Astrocyte (in vitro differentiated cells and primary cell): Measurements from ENCODE around the gene LRRC17.

Experiments used
- CTCF ChIP-seq: IDR thresholded peaks from 2 replicates; pipeline ENCODE4 v1.5.1; 2011; ENCODE audit warnings: low read depth, mild to moderate bottlenecking, inconsistent platforms, low read length, moderate library complexity; ENCODE audit not compliant: insufficient read depth
- EZH2 ChIP-seq: IDR thresholded peaks from 2 replicates; pipeline ENCODE4 v1.6.1; 2012; ENCODE audit warnings: mild to moderate bottlenecking, low read length, inconsistent platforms; ENCODE audit not compliant: insufficient read depth

- no peak for TF ChIP-seq EZH2
- no peak for TF ChIP-seq CTCF
These were observed 78.9 kb downstream of the LRRC17 start for GRCh38 chr7:102991540-102992214.
